Endothelial cell of umbilical vein (primary cell): ENCODE results near the gene PPHLN1.

Experiments
- EZH2 ChIP-seq: IDR thresholded peaks from 2 replicates; pipeline ENCODE4 v1.6.1; 2012; ENCODE audit warnings: borderline replicate concordance, low read depth, mild to moderate bottlenecking, moderate library complexity, low read length, inconsistent platforms; ENCODE audit not compliant: severe bottlenecking
- FOS ChIP-seq: IDR thresholded peaks from 2 replicates; pipeline ENCODE4 v1.6.1; 2011; ENCODE audit warnings: mild to moderate bottlenecking, low read length, moderate library complexity, borderline replicate concordance; ENCODE audit not compliant: insufficient read depth
- GATA2 ChIP-seq: IDR thresholded peaks from 2 replicates; pipeline ENCODE4 v1.7.0; 2011; ENCODE audit warnings: low read depth, mild to moderate bottlenecking, moderate library complexity, mixed read lengths, low read length; ENCODE audit not compliant: insufficient read length, insufficient read depth
- JUN ChIP-seq: IDR thresholded peaks from 2 replicates; pipeline ENCODE4 v1.6.1; 2011; ENCODE audit warnings: borderline replicate concordance, low read depth; ENCODE audit not compliant: insufficient read length, insufficient read depth
- MAX ChIP-seq: IDR thresholded peaks from 2 replicates; pipeline ENCODE4 v1.6.1; 2011; ENCODE audit not compliant: insufficient read depth, insufficient read length
- POLR2A ChIP-seq: IDR thresholded peaks from 2 replicates; pipeline ENCODE4 v1.6.1; 2012; ENCODE audit warnings: low read depth, mild to moderate bottlenecking, control low read depth, low read length
- POLR2AphosphoS5 ChIP-seq: IDR thresholded peaks from 2 replicates; pipeline ENCODE4 v1.6.1; 2012; ENCODE audit warnings: low read depth, mild to moderate bottlenecking, control low read depth, low read length, moderate library complexity; ENCODE audit not compliant: insufficient read depth
- TF ChIP-seq, protein P1 (sequence below), 2 donors: IDR thresholded peaks; 1 replicate in 1 of 2; 2 replicates in 1 of 2; pipeline ENCODE4 v1.5.1; 2011; ENCODE audit warnings: low read length in 2 of 2, mild to moderate bottlenecking in 2 of 2, moderate library complexity in 2 of 2, control low read depth in 1 of 2, inconsistent platforms in 1 of 2, low read depth in 1 of 2; ENCODE audit not compliant: insufficient read depth in 1 of 2; ENCODE audit errors: extremely low read depth in 1 of 2

DNA sequence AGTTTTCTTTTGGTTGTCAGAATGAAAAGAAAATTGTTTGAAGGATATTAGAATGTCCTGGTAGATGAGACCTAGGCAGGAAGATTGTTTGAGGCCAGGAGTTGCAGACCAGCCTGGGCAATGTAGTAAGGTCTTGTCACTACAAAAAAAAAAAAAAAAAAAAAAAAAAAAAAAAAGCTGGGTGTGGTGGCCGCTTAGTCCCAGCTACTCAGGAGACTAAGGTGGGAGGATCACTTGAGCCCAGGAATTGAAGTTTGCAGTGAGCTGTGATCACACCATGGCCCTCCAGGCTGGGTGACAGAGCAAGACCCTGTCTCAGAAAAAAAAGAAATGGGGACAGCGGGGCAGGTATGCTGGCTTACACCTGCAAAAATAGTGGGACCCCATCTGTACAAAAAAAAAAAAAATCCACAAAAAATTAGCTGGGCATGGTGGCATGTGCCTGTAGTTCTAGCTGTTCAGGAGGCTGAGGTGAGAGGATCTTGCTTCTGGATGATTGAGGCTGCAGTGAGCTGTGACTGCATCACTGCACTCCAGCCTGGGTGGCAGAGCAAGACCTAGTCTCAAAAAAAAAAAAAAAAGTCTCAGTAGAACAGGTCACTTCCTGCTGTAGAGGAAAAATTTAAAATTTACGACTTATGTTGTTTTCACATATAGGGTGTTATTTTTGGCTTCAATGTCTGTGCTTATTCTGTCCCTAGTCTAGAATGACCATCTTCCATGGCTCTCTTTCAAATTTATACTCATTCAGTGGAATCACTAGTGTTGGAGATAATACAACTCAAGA, 70.7 kb downstream of the PPHLN1 start:
- TF ChIP-seq POLR2A, result no peak
- TF ChIP-seq, protein P1, sequence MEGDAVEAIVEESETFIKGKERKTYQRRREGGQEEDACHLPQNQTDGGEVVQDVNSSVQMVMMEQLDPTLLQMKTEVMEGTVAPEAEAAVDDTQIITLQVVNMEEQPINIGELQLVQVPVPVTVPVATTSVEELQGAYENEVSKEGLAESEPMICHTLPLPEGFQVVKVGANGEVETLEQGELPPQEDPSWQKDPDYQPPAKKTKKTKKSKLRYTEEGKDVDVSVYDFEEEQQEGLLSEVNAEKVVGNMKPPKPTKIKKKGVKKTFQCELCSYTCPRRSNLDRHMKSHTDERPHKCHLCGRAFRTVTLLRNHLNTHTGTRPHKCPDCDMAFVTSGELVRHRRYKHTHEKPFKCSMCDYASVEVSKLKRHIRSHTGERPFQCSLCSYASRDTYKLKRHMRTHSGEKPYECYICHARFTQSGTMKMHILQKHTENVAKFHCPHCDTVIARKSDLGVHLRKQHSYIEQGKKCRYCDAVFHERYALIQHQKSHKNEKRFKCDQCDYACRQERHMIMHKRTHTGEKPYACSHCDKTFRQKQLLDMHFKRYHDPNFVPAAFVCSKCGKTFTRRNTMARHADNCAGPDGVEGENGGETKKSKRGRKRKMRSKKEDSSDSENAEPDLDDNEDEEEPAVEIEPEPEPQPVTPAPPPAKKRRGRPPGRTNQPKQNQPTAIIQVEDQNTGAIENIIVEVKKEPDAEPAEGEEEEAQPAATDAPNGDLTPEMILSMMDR (IDR thresholded peaks at IDR 0.05; ENCODE audit: extremely low read depth in 1 of 2, insufficient read depth in 1 of 2, low read depth in 1 of 2, low read length in 2 of 2), result no peak
- TF ChIP-seq MAX, result no peak
- TF ChIP-seq POLR2AphosphoS5, result no peak
- no peak for TF ChIP-seq EZH2
- no peak for TF ChIP-seq JUN
- no peak for TF ChIP-seq FOS
- no peak for TF ChIP-seq GATA2
